Measurements from ENCODE around the gene HIVEP3.

The HIVEP3 gene

GRCh38 chr1:41486053-41486370, 432.7 kb downstream of the HIVEP3 start:
- H2AFZ ChIP-seq (ENCODE audit: low read depth) = no peak overlapping the region
- H3K4me3 ChIP-seq (IDR thresholded peaks at IDR 0.05; ENCODE audit: insufficient read depth, low read depth, low read length) = no peak overlapping the region
- H3K4me2 ChIP-seq = no peak overlapping the region
- no peaks in the 10 kb centered on the region for H3K79me2 ChIP-seq (ENCODE audit: insufficient read depth, low read depth)
- H4K20me1 ChIP-seq (ENCODE audit: insufficient read depth) = no peaks in the 10 kb centered on the region
- no peak overlapping the region for H3K27ac ChIP-seq
- no peaks in the 10 kb centered on the region for H3K27me3 ChIP-seq (ENCODE audit: insufficient read depth, low read depth)
- H3K36me3 ChIP-seq (ENCODE audit: insufficient read depth) = no peaks in the 10 kb centered on the region
- TF ChIP-seq CTCF (conservative IDR thresholded peaks at IDR 0.05; ENCODE audit: low read depth, low read length) = no peak
- H3K4me1 ChIP-seq (ENCODE audit: low read depth, poor library complexity, severe bottlenecking) = peaks cover 46% of the 10 kb centered on the region
- H3K9ac ChIP-seq = no peak overlapping the region

DNA sequence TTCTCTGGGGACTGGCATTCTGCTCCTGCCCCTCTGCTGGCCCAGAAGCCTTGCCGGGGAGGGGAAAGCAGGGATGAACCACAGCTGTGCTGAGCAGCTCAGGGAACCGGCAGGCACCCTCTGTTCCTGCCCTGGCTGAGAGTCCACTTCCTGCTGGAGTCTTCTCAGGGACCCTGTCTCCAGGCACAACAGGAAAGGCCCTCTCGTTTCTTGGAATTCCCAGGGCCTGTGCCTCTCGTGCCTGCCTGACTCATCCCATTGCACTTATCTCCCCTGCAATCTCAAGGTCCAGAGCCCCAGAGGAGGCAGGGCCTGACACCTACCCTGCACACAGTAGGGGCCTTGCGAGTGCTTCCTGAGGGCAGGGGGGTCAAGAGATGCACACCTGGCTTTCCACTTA, 433.1 kb downstream of the HIVEP3 start:
- Histone ChIP-seq H3K9ac (no peak overlapping the region), H2AFZ (ENCODE audit: low read depth) (no peak overlapping the region), H3K36me3 (ENCODE audit: insufficient read depth) (no peaks in the 10 kb centered on the region), H3K4me2 (no peak overlapping the region), H3K27me3 (ENCODE audit: insufficient read depth, low read depth) (no peaks in the 10 kb centered on the region), H3K79me2 (ENCODE audit: insufficient read depth, low read depth) (no peaks in the 10 kb centered on the region), H3K4me1 (ENCODE audit: low read depth, poor library complexity, severe bottlenecking) (peaks cover 50% of the 10 kb centered on the region), H3K27ac (no peak overlapping the region), H4K20me1 (ENCODE audit: insufficient read depth) (no peaks in the 10 kb centered on the region), H3K4me3 (IDR thresholded peaks at IDR 0.05; ENCODE audit: insufficient read depth, low read depth, low read length) (no peak overlapping the region)
- no peak for TF ChIP-seq CTCF (conservative IDR thresholded peaks at IDR 0.05; ENCODE audit: low read depth, low read length)

GRCh38 chr1:41484402-41485241, 434.1 kb downstream of the HIVEP3 start, which contains the start of gene EDN2:
Gene EDN2 (minus strand): TSS chr1:41484683. CDS start chr1:41484601, 82 bp downstream.
- peak; percentile 40; the same call in 1 of the 2 replicates for TF ChIP-seq CTCF (conservative IDR thresholded peaks at IDR 0.05; ENCODE audit: low read depth, low read length)
- Histone ChIP-seq H3K4me3 (IDR thresholded peaks at IDR 0.05; ENCODE audit: insufficient read depth, low read depth, low read length) (peak within 1 kb of the TSS; percentile 17), H3K9ac (peak within 1 kb of the TSS; percentile 63; the same call in 1 of the 2 replicates), H3K79me2 (ENCODE audit: insufficient read depth, low read depth) (no peaks in the 10 kb centered on the region), H3K4me2 (peak within 1 kb of the TSS; percentile 90), H3K27ac (peak within 1 kb of the TSS; percentile 95), H3K36me3 (ENCODE audit: insufficient read depth) (no peaks in the 10 kb centered on the region), H4K20me1 (ENCODE audit: insufficient read depth) (no peaks in the 10 kb centered on the region), H2AFZ (ENCODE audit: low read depth) (peak within 1 kb of the TSS; percentile 68), H3K4me1 (ENCODE audit: low read depth, poor library complexity, severe bottlenecking) (peaks cover 55% of the 10 kb centered on the region), H3K27me3 (ENCODE audit: insufficient read depth, low read depth) (no peaks in the 10 kb centered on the region)

- Histone ChIP-seq H4K20me1 (ENCODE audit: insufficient read depth) (no peaks in the 10 kb centered on the region), H3K4me1 (ENCODE audit: low read depth, poor library complexity, severe bottlenecking) (peaks cover 55% of the 10 kb centered on the region), H2AFZ (ENCODE audit: low read depth) (peak overlapping the region; percentile 68), H3K9ac (peak overlapping the region; percentile 63; the same call in 1 of the 2 replicates), H3K4me3 (IDR thresholded peaks at IDR 0.05; ENCODE audit: insufficient read depth, low read depth, low read length) (no peak overlapping the region), H3K79me2 (ENCODE audit: insufficient read depth, low read depth) (no peaks in the 10 kb centered on the region), H3K36me3 (ENCODE audit: insufficient read depth) (no peaks in the 10 kb centered on the region), H3K27ac (peak overlapping the region; percentile 95), H3K27me3 (ENCODE audit: insufficient read depth, low read depth) (no peaks in the 10 kb centered on the region), H3K4me2 (peak overlapping the region; percentile 90)
- no peak for TF ChIP-seq CTCF (conservative IDR thresholded peaks at IDR 0.05; ENCODE audit: low read depth, low read length)
Observed at GRCh38 chr1:41483960-41484401, 434.7 kb downstream of the HIVEP3 start.

All from KMS-11 (cell line).